ENCODE data around the gene PTPRG. TPM values are rescaled to one million over a fixed set of nuclear protein-coding genes. Genes with fewer than 3 reads are reported as not detected.
A peak's percentile ranks its signal among the peaks of the same experiment; 100 is the strongest.

The PTPRG gene
- polyA plus RNA-seq, 5 donors = 28.0 to 55.8 (median 48.4) TPM

GRCh38 chr3:62183087-62183486 is 621.7 kb downstream of the PTPRG start:
- DNase-seq = no peak

DNA sequence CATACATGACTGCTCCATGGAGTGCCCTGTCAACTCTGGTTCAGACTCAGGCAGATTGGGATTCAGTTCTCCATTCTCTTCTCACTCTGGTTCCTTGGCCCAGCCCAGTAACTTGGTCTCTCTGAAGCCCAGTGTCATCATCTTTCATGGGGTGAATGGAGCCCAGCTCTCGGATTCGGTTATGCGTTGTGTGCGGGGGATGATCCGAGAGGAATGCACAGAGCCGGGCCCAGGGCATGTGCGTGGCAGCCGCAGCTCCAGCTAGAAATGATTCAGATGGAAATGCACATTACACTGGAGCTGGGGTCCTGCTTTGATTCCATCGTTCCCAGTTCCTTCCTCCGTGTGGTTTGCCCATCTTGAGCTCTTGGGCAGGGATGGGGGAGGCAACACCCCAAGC is 622.6 kb downstream of the PTPRG start:
- no peak for DNase-seq

DNA sequence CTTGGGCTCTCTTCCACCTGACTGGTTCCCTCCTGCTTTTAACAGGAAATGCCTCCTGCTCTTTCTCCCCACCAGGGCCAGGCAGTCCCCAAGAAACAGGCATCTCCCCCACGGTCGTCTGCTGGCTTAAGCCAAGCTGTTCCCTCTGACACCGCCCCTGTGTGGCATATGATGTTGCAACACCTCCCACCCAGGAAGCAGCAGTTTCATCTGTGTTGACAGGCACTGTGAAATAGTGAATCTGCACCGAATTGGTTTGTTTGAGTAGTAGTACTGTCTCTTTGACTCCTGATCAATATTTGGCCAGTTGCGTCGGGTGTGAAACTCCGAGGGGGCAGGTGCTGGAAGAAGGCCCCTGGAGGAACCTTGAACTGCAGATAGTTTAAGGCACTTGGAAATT is 623.2 kb downstream of the PTPRG start:
- DNase-seq = no peak

DNA sequence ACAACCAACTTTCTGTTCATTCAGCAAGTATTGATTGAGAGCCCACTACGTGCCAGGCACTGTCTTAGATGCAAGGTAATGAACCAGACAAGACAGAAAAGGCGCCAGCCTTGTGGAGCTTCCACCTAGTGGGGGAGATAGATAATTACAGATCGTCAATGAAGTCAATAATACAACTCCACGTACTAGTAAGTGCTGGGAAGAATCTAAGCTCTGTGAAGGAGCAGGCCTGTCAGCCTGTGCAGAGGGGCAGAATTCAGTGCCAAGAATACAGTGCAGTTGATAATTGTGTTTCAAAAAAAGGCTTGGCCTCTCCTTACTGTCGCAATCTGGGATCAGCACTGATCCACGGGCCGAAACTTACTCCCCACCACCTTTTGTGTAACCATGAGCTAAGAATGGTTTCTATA is 625.7 kb downstream of the PTPRG start:
- peak; percentile 38 to 43 for DNase-seq

- DNase-seq = peak; percentile 68 to 75
Measured at GRCh38 chr3:62188681-62189375, 627.5 kb downstream of the PTPRG start.

GRCh38 chr3:62189376-62189698 is 628.0 kb downstream of the PTPRG start:
- no peak for DNase-seq

GRCh38 chr3:62192891-62193290 is 631.5 kb downstream of the PTPRG start:
- no peak for DNase-seq

- no peak for DNase-seq
Measured at GRCh38 chr3:62193586-62194345, 632.4 kb downstream of the PTPRG start.

GRCh38 chr3:62197350-62198012 is 636.1 kb downstream of the PTPRG start:
- DNase-seq = no peak

- no peak for DNase-seq
Measured at GRCh38 chr3:62199126-62199525, 637.8 kb downstream of the PTPRG start.

DNA sequence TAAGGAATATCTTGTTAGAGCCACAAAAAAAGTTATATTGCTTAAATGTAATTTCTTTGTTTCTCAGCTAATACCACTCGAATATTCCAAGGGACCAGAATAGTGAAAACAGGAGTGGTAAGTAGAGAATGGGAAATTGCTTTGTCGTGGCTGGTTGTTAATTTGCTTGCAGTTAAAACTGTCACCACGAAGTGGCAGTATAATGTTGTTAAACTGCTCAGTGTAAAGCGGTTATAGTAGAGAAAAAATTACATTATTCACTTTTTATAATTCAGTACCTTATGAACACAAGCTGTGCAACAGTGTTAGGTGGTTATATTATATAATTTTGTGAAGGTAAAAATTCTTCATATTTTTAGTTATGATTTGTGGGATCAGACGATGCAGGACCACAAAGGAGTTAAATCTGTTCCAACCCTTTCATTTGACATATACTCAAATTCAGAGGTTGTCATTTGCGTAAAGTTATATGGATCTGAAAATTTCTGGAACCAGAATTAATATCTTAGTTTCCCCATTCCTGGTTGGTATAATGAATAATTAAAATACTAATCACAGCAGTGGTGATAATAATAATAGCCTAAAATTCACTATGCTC is 640.2 kb downstream of the PTPRG start:
- DNase-seq = peak in 1 of 2 donors; percentile 24

GRCh38 chr3:62203152-62203551 is 641.8 kb downstream of the PTPRG start:
- DNase-seq = no peak

GRCh38 chr3:62203561-62203960 is 642.2 kb downstream of the PTPRG start:
- no peak for DNase-seq

GRCh38 chr3:62207197-62207596 is 645.8 kb downstream of the PTPRG start:
- no peak for DNase-seq

DNA sequence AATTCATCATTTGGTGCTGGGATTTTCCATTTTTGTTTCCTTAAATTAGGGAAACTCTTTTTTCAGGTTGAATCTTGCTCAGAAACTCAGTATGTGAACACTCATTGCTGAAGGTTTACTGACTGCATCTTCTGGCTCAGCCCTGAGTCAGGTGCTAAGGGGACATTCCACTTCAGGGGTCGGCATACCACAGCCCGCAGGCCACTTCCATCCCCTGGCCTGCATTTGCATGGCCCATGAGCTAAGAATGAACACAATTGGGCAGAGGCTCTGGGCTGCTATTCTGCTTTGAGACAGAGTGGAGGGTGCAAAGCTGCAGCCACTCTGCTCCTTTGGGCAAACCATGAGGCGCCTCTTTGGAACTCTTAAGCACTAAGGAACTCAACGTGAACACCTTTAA is 647.0 kb downstream of the PTPRG start:
- no peak for DNase-seq

DNA sequence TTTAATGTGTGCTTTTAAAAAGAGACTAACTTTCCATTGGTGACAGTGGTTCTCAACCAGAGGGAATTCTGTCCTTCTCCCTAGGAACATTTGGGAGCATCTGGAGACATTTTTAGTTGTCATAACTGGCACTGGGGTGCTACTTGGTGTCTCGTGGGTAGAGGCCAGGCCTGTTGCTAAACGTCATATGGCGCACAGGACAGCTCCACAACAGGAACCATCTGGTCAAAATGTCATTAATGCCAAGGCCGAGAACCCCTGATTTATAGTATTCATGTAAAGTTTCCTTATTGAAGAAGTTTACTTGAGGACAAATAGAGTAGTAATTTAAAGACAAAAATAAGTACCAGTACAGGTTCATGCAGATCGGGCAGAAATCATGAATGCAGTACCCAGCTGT is 647.7 kb downstream of the PTPRG start:
- DNase-seq = no peak

DNA sequence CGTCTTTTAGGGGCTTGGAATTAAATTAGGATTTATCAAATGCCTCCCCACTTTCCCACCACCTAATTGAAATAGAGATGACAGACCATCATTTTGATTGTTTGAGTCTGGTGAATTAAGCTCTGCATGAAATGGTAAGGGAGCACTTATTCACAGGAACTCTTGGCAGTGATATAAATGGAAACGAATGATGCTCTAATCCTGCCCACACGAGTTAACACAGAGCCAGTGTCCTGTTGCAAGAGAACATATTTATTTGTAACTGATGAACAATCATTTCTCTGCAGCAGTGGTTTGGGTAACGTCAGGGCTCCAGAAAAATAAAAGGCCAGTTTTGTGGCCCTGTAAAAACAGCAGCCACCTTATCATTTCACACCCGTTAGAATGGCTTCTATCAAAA is 648.6 kb downstream of the PTPRG start:
- no peak for DNase-seq

DNA sequence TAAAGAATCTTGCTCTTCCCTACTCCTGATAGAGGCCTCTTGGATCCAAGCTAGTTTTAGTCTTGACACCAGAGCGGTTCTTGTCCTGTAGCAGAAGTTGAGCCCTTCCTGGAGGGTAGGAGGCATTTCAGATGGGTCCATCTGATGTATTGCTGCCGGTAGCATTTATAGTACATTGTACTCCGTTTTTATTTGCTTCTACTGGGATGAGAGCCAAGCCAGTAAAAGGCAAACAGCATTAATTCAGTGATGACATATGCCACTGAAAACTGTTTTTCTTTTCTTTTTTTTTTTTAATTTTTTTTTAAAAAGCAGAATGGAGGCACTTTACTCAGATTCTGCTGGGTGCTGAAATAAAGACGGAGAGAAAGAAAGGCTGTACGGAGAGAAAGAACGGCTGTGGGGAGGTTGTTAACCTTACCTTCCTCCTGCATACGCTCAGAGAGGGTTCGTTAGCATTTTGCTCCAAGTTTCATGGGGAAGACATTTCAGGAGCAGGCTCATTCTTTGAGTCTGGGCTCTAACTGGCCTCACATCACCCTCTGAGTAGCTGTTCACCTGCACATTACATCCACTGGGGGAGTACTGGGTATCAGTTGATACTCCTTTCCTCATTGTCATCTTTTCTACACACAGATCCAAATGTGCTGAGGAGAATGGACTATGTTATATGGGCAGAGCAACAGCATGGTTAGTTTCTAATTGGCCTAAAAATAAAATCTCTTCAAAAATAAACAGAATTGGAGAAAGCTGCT is 650.5 kb downstream of the PTPRG start:
- no peak for DNase-seq

DNA sequence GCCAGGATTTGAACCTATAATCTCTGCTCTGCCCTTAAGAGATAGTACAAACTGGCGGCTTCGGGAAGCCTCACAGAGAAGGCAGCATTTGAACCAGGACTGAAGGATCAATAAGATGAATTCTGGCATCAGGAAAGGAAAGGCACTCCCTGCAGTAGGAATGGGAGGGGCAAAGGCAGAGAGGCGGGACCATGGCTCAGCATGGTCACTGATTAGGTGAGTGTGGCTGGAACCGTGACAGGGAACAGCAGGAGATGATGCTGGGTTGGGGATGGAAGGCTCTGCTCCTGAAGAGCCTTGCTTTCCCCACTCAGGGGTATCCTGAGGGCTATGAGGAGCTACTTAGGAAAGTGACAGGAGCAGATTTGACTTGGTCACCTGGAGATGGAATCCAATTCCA is 653.5 kb downstream of the PTPRG start:
- DNase-seq = no peak

DNA sequence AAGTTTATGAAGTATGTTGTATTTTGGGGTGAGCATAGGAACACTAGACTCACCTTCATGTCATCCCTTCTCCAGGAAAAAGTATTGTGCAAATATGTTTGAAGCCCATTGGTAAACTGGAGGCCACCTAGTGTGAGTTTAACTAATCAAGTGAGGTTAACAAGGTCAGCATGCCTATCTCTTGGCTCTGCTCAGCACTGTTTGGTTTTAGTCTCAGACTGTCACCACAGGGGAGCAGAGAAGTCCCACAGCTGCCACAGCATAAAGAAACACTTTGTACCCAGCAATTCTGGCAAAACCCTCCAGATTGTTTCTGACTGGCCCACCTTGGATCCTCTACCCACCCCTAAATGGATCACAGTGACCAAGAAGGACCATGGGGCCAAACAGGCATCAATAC is 659.2 kb downstream of the PTPRG start:
- DNase-seq = no peak

DNA sequence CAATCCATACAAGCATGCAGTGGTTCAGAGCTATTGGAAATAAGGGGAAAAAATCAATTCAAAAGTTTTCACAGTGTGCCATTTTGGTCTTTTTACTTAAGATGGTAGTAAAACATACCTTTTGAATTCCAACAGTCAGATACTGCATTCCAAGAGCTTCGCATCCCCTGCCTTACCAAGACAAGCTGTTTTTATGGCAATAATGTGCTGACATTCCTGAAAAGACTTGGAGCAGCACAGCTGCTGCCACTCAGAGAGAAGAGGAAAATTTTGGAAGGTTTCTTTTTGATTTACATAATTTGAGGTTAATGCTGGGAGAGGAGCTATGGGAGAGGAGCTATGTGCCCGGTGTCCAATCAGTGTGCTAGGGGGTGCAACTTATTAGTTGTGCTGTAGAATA is 663.7 kb downstream of the PTPRG start:
- DNase-seq = no peak

Measured in right lung (tissue), 5 donors.